GM10266 (cell line): ENCODE data around the gene FOXP1.

Source experiments
- DNase-seq: peaks from one replicate; pipeline ENCODE4 v3.0.0; 2012; ENCODE audit errors: extremely low spot score
- TF ChIP-seq, protein P1 (sequence below): IDR thresholded peaks from 2 replicates; pipeline ENCODE4 v1.5.1; 2012; ENCODE audit warnings: mild to moderate bottlenecking, low read depth; ENCODE audit not compliant: control insufficient read depth, insufficient read depth; ENCODE audit errors: missing control alignments

The FOXP1 gene

DNA sequence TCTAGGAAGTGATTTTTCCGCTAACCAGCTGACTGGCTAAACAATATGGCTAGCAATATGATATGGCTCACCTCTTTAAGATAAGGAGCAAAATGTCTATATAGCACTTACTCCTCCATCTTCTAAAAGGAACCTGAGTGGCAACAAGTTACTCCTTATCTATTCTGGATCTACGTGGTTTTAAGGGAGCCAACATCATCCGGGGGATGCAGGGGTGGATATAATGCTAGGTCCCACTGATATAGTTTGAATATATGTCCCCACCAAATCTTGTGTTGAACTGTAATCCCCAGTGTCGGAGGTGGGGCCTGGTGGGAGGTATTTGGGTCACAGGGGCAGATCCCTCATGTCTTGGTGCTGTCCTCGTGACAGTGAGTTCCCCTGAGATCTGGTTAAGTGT lies 500.7 kb downstream of the FOXP1 start:
- DNase-seq = no peak
- TF ChIP-seq, protein P1, sequence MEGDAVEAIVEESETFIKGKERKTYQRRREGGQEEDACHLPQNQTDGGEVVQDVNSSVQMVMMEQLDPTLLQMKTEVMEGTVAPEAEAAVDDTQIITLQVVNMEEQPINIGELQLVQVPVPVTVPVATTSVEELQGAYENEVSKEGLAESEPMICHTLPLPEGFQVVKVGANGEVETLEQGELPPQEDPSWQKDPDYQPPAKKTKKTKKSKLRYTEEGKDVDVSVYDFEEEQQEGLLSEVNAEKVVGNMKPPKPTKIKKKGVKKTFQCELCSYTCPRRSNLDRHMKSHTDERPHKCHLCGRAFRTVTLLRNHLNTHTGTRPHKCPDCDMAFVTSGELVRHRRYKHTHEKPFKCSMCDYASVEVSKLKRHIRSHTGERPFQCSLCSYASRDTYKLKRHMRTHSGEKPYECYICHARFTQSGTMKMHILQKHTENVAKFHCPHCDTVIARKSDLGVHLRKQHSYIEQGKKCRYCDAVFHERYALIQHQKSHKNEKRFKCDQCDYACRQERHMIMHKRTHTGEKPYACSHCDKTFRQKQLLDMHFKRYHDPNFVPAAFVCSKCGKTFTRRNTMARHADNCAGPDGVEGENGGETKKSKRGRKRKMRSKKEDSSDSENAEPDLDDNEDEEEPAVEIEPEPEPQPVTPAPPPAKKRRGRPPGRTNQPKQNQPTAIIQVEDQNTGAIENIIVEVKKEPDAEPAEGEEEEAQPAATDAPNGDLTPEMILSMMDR = no peak

DNA sequence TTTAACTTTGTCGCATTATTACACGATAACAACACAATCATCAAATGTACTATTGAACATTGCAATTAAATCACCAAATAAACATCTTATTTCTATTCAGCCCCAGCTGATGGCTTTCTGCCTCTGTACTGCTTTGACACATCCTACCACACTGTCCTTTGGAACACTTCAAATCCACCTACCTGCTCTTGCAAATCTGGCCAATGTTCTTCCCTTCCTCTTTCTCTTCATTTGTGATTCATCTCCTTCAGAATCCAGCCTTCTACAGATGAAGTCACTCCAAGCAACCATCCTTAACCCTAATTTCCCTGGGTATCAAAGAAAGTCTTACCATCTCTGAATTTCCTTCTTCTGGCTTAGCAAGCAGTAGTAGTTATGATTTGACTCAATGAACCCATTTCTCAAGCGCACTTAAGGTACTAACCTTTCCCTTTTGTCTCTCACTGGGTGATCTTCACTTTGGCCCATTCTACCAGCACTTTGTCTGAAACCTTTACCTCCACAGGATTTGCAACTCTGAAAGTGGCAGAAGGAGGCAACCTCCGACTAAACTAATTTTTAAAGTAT lies 502.9 kb downstream of the FOXP1 start:
- no peak for DNase-seq

DNA sequence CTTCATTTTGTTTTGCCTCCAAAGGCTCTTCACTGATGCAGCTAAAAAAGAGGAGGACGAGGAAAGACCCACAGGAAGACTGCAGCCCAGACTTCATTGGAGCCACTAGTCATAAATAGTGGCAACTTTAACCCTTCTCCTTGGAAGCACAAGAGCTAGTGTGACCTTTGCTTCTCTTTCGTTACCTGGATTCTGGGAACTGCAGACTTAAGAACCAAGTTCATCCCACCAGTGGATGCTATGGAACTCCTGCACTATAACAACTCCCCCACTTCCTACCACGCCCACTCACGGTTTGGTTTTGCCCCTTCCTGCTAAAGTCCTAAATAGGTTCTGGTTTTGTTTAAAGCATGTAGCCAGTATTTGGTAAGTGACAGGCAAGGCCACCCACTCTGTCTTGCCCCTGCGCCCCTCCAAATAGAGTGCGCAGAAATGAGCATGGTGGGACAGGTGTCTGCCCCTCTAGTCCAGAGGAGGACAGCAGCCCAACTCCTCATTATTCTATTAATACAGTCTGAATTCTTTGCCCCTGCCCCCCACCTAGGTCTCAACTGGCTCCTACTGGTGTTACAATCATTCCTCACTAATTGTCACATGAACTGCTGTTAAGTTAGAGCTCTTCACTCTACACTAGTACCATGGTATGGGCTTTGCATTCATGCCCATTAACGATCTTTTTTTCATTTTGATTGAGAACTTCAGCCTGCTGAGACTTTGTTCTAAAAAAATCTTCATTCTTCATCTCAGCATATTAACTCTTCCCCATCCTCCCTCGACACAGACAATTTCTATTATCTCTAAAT lies 504.6 kb downstream of the FOXP1 start:
- DNase-seq = no peak
- TF ChIP-seq, protein P1 = no peak

More for the DNA sequence above, 502.9 kb downstream of the FOXP1 start:
- TF ChIP-seq, protein P1 = no peak

DNA sequence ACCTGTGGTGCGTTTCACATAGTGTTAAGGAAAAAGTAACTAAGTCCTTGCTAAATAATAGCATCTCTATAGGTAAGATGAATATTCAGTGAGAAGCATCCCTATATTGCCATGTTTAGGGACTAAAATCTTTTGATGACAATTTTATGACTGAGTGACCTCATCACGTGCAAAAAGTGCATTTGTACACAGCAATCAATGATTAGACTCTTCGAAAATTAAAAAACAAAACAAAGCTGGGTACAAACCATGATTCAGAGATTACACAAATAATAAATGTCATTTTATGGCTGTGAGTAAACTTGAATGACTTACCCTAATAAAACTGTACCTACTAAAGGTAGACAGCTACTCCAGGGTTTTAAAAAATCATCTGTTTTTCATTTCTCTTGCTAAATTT lies 505.3 kb downstream of the FOXP1 start:
- TF ChIP-seq, protein P1 = no peak
- DNase-seq = no peak

DNA sequence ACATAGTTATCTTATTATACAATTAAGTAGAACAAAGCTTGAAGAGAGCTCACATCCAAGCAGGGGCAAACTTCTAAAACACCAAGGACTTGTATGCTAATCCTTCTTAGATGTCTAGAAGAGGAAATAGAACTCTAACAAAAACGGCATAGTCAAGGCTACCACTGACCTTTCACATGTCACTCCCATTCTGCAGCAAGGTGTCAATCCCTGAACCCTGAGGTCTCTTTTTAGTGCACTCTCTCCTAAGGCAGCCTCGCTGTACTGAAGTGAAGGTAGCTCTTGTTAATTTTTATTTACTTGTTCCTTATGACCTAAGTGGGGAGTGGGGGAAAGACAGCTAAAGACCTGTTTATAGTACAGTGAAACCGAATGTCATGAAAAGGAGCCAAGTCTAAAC lies 506.5 kb downstream of the FOXP1 start:
- TF ChIP-seq, protein P1 = no peak
- DNase-seq = no peak

DNA sequence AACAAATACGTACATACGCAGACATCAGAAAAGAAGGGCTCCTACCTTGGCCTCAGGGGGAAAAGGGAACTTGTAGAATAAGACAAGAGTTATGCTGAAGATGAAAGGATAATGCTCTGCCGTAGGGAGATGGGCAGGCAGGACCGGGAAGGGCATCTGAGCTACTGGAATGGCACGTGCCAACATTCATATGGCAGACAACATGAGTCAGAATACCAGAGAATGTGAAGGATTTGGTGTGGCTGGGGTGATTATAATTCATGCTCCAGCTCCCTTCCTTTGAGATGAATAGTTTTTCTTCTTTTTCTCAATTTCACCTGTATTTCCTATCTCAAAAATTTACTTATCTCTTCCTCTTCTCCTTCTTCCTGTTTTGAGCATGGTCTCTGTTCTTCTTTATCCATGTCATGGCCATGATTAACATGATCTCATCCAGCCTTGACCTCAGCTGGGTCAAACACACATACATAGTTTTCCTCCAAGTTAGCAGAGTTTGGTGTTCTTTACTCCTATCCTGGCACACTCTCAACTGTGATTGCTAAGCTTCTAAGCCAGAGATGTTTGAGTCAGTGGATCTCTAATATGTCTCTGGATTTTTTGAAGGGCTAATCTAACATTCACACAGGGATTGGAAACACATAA lies 507.0 kb downstream of the FOXP1 start:
- DNase-seq = no peak
- TF ChIP-seq, protein P1 = no peak

DNA sequence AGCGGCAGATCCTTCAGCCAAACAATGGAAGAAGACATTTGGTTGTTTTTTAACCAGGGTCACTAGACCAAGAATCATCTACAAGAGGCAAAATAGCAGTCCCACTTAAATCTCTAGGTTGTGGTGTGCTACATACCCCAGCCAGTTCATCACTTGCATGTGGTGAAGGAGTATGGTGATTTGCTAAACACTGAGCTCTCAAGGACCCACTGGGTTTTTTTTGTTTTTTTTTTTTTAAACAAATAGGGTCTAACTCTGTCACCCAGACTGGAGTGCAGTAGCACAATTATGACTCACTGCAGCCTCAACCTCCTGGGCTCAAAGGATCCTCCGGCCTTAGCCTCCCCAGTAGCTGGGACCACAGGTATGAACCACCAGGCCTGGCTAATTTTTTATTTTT lies 508.0 kb downstream of the FOXP1 start:
- TF ChIP-seq, protein P1 = no peak
- DNase-seq = no peak
